Mammary epithelial cell (primary cell): ENCODE results near the gene NSFL1C.

ENCODE experiments used
- CTCF ChIP-seq, 2 donors: IDR thresholded peaks in 1 of 2; conservative IDR thresholded peaks in 1 of 2; 2 replicates each; pipeline ENCODE4 v1.5.1; 2011 to 2012; ENCODE audit warnings: inconsistent platforms in 2 of 2, low read length in 2 of 2, mild to moderate bottlenecking in 2 of 2, control low read depth in 1 of 2, low read depth in 1 of 2; ENCODE audit not compliant: insufficient read depth in 1 of 2; ENCODE audit errors: extremely low read depth in 1 of 2
- EZH2 ChIP-seq: IDR thresholded peaks from 2 replicates; pipeline ENCODE4 v1.6.1; 2012; ENCODE audit warnings: low read length, inconsistent platforms, borderline replicate concordance

GRCh38 chr20:1393507-1393882, 73.2 kb downstream of the NSFL1C start:
- no peak for TF ChIP-seq CTCF (conservative IDR thresholded peaks at IDR 0.05 in 1 of 2, IDR thresholded peaks at IDR 0.05 in 1 of 2; ENCODE audit: extremely low read depth in 1 of 2, insufficient read depth in 1 of 2, low read depth in 1 of 2, low read length in 2 of 2)
- TF ChIP-seq EZH2, result no peak
